WERI-Rb-1 (cell line): ENCODE results near the gene P4HTM.

Experiments
- DNase-seq: peaks from one replicate; pipeline ENCODE4 v3.0.0-alpha.2; 2020
- H3K27ac ChIP-seq: fragments of 250-450 bp; sonication (Bioruptor Pico); 2 replicates; pipeline ENCODE4 v1.5.1; 2020; ENCODE audit warnings: mild to moderate bottlenecking, moderate library complexity
- H3K27me3 ChIP-seq: fragments of 250-450 bp; sonication (Bioruptor Pico); 2 replicates; pipeline ENCODE4 v1.5.1; 2021; ENCODE audit warnings: mild to moderate bottlenecking, low read depth, moderate library complexity; ENCODE audit not compliant: insufficient read depth, severe bottlenecking
- H3K36me3 ChIP-seq: fragments of 250-450 bp; sonication (Bioruptor Pico); 2 replicates; pipeline ENCODE4 v1.5.1; 2020; ENCODE audit warnings: mild to moderate bottlenecking, moderate library complexity
- H3K4me3 ChIP-seq: 2 replicates; pipeline ENCODE4 v1.5.1; 2011; ENCODE audit warnings: low read depth, mild to moderate bottlenecking, control low read depth, low read length
- H3K9me3 ChIP-seq: fragments of 250-450 bp; sonication (Bioruptor Pico); 2 replicates; pipeline ENCODE4 v1.5.1; 2021; ENCODE audit warnings: mild to moderate bottlenecking, moderate library complexity; ENCODE audit not compliant: severe bottlenecking
- TF ChIP-seq, protein P1 (sequence below): IDR thresholded peaks from 2 replicates; pipeline ENCODE4 v1.5.1; 2011; ENCODE audit warnings: low read depth, mild to moderate bottlenecking, control low read depth, inconsistent platforms, low read length

The P4HTM gene

DNA sequence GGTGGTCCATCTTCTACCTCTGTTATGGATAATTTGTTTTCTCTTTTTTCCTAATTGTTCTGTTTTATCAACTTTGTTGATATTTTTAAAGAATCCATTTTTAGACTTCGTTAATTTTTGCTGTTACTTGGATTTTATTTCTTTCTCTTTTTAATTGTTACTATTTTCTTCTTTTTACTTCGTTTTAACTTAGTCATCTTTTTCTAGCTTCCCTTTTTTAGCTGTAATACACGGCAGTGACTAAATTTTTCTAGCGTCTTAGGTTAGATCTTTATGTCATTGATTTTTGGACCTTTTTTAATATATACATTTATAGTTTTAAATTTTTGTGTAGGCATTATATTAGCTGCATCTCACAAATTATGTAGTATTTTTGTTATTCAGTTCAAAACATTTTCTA, 38.3 kb upstream of the P4HTM start:
- TF ChIP-seq, protein P1, sequence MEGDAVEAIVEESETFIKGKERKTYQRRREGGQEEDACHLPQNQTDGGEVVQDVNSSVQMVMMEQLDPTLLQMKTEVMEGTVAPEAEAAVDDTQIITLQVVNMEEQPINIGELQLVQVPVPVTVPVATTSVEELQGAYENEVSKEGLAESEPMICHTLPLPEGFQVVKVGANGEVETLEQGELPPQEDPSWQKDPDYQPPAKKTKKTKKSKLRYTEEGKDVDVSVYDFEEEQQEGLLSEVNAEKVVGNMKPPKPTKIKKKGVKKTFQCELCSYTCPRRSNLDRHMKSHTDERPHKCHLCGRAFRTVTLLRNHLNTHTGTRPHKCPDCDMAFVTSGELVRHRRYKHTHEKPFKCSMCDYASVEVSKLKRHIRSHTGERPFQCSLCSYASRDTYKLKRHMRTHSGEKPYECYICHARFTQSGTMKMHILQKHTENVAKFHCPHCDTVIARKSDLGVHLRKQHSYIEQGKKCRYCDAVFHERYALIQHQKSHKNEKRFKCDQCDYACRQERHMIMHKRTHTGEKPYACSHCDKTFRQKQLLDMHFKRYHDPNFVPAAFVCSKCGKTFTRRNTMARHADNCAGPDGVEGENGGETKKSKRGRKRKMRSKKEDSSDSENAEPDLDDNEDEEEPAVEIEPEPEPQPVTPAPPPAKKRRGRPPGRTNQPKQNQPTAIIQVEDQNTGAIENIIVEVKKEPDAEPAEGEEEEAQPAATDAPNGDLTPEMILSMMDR: no peak
- peaks cover 20% of the 10 kb centered on the region for H3K36me3 ChIP-seq
- no peak for DNase-seq
- H3K4me3 ChIP-seq: no peak overlapping the region
- H3K27me3 ChIP-seq: no peaks in the 10 kb centered on the region
- H3K9me3 ChIP-seq: no peaks in the 10 kb centered on the region
- no peak overlapping the region for H3K27ac ChIP-seq

GRCh38 chr3:48952510-48953118, 37.4 kb upstream of the P4HTM start:
- no peak overlapping the region for H3K27ac ChIP-seq
- no peaks in the 10 kb centered on the region for H3K27me3 ChIP-seq
- DNase-seq: peak; percentile 61
- no peak overlapping the region for H3K4me3 ChIP-seq
- TF ChIP-seq, protein P1: peak; percentile 72
- H3K9me3 ChIP-seq: no peaks in the 10 kb centered on the region
- peaks cover 26% of the 10 kb centered on the region for H3K36me3 ChIP-seq

- no peak overlapping the region for H3K4me3 ChIP-seq
- no peak overlapping the region for H3K27ac ChIP-seq
- H3K9me3 ChIP-seq: no peaks in the 10 kb centered on the region
- peaks cover 53% of the 10 kb centered on the region for H3K36me3 ChIP-seq
- TF ChIP-seq, protein P1: no peak
- no peak for DNase-seq
- no peaks in the 10 kb centered on the region for H3K27me3 ChIP-seq
These were observed 32.9 kb upstream of the P4HTM start for GRCh38 chr3:48957006-48957705.

DNA sequence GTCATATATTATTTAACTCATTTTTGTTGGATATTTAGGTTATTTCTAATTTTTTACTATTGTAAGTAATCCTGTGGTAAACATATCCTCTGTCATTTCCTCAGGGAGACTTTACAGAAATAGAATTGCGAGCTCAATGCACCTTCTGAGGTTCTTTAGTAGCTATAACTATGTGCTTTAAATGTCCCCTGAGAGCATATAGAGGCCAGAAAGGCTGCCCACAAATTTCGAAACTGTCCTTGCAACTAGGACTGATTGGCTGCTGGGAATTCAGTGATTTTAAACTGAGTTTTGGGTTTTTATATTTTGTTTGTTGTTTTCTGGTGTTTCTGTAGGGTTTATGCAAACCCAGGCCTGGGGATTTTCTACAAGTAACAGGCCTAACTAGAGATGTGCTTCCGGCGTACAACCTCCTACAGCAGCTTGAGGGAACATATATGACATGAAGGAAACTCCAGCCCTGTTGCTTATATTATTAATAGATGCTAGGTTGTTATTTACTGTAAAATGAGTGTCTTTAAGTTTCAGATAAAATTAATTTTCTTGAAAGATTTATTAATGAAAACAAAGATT, 29.1 kb upstream of the P4HTM start:
- Histone ChIP-seq H3K36me3 (peaks cover 49% of the 10 kb centered on the region), H3K27me3 (no peaks in the 10 kb centered on the region), H3K9me3 (no peaks in the 10 kb centered on the region), H3K4me3 (no peak overlapping the region), H3K27ac (no peak overlapping the region)
- no peak for DNase-seq
- TF ChIP-seq, protein P1: no peak

DNA sequence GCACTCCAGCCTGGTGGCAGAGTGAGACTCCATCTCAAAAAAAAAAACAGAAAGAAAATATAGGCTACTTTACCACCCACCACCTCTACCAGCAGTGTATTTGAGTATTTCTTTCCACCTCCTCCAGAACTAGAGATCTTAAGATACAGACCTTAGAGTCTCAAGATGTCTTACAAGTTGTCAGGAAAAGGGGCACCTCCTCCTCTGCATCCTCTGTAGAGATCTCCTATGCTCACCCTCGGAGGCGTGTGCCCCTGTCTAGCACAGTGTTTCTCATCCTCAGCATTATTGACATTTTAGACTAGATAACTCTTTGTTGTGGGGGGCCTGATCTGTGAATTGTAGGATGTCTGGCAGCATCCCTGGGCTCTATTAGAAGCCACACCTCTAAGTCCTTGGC, 27.7 kb upstream of the P4HTM start:
- Histone ChIP-seq H3K27me3 (no peaks in the 10 kb centered on the region), H3K9me3 (no peaks in the 10 kb centered on the region), H3K27ac (no peak overlapping the region), H3K4me3 (no peak overlapping the region), H3K36me3 (peaks cover 59% of the 10 kb centered on the region)
- TF ChIP-seq, protein P1: no peak
- DNase-seq: no peak
